HG03045 (cell line): ENCODE measurements around the gene TYROBP.
"Not testable (repeated sequence)": the region's sequence is repeated elsewhere in the genome, so short reads cannot be mapped to it uniquely, and the experiment has no call there.

Experiments
- ATAC-seq: cut with Tn5 transposase; IDR thresholded peaks from one replicate; pipeline ENCODE4 v1.9.1; 2021; ENCODE audit warnings: mild to moderate bottlenecking, moderate library complexity; ENCODE audit not compliant: unreplicated experiment

Gene TYROBP

GRCh38 chr19:35874392-35874930, 33.6 kb downstream of the TYROBP start:
- no peak for ATAC-seq

GRCh38 chr19:35872180-35872579, 35.9 kb downstream of the TYROBP start:
- ATAC-seq = no peak

- ATAC-seq = no peak
Measured at GRCh38 chr19:35871611-35872010, 36.5 kb downstream of the TYROBP start.

- ATAC-seq = no peak
Measured at GRCh38 chr19:35870798-35871197, 37.3 kb downstream of the TYROBP start.

GRCh38 chr19:35870124-35870736, 37.9 kb downstream of the TYROBP start:
- not testable (repeated sequence) for ATAC-seq

- no peak for ATAC-seq
Measured at GRCh38 chr19:35869327-35870123, 38.6 kb downstream of the TYROBP start.

GRCh38 chr19:35868823-35869326, 39.2 kb downstream of the TYROBP start:
- no peak for ATAC-seq

GRCh38 chr19:35868172-35868822, 39.8 kb downstream of the TYROBP start, which contains the start of gene APLP1:
TSS of gene APLP1 (plus strand) at chr19:35868574. CDS start at chr19:35868637, 63 bp downstream.
- ATAC-seq = no peak

GRCh38 chr19:35863018-35863417, 45.1 kb downstream of the TYROBP start:
- no peak for ATAC-seq

- ATAC-seq = no peak
Measured at GRCh38 chr19:35862528-35862927, 45.6 kb downstream of the TYROBP start.

- no peak for ATAC-seq
Measured at GRCh38 chr19:35861640-35862160, 46.4 kb downstream of the TYROBP start.

- no peak for ATAC-seq
Measured at GRCh38 chr19:35860818-35861639, 47.1 kb downstream of the TYROBP start.

GRCh38 chr19:35860436-35860817, 47.7 kb downstream of the TYROBP start:
- ATAC-seq = no peak

GRCh38 chr19:35859414-35859813, 48.7 kb downstream of the TYROBP start:
- ATAC-seq = no peak

- no peak for ATAC-seq
Measured at GRCh38 chr19:35858311-35858710, 49.8 kb downstream of the TYROBP start.

- no peak for ATAC-seq
Measured at GRCh38 chr19:35856546-35857149, 51.4 kb downstream of the TYROBP start, which contains the start of gene KIRREL2. TSS of gene KIRREL2 (plus strand) at chr19:35856911. CDS start at chr19:35857120, 209 bp downstream.
